Heart right ventricle (tissue), 16 donors: ENCODE results near the gene ERN1. TPM values are rescaled to one million over a fixed set of nuclear protein-coding genes. Genes with fewer than 3 reads are reported as not detected.

Source experiments
- ATAC-seq, 8 donors: fragments of 200-7000 bp; cut with Tn5 transposase; one replicate each; pipeline ENCODE4 v1.9.1; 2020; ENCODE audit warnings: mild to moderate bottlenecking in 8 of 8, moderate library complexity in 8 of 8, moderate number of reproducible peaks in 1 of 8
- DNase-seq, 2 donors: peaks; one replicate each; pipeline ENCODE4 v3.0.0-alpha.2; 2020
- H3K27ac ChIP-seq, 10 donors: fragments of 200-600 bp; sonication (generic) in 2 of 10; one replicate each; pipeline versions ENCODE4 v1.5.0 to v1.8.0; 2020 to 2022; ENCODE audit warnings: mild to moderate bottlenecking in 3 of 10
- H3K27me3 ChIP-seq, 7 donors: fragments of 200-600 bp; one replicate each; pipeline ENCODE4 v1.8.0; 2021 to 2022; ENCODE audit warnings: mild to moderate bottlenecking in 2 of 7
- H3K36me3 ChIP-seq, 9 donors: fragments of 200-600 bp; sonication (generic) in 1 of 9; one replicate each; pipeline versions ENCODE4 v1.5.0 to v1.8.0; 2020 to 2022; ENCODE audit warnings: mild to moderate bottlenecking in 2 of 9
- H3K4me1 ChIP-seq, 9 donors: fragments of 200-600 bp; sonication (generic) in 1 of 9; one replicate each; pipeline versions ENCODE4 v1.5.0 to v1.8.0; 2020 to 2022; ENCODE audit warnings: mild to moderate bottlenecking in 4 of 9
- H3K4me3 ChIP-seq, 10 donors: fragments of 200-600 bp; sonication (generic) in 2 of 10; one replicate each; pipeline versions ENCODE4 v1.5.0 to v1.8.0; 2020 to 2022; ENCODE audit warnings: mild to moderate bottlenecking in 7 of 10, moderate library complexity in 2 of 10
- H3K9me3 ChIP-seq, 11 donors: fragments of 200-600 bp in 10 of 11; sonication (generic) in 2 of 11; one replicate each; pipeline versions ENCODE4 v1.5.0 to v1.8.0; 2013 to 2022; ENCODE audit warnings: mild to moderate bottlenecking in 2 of 11, control low read depth in 1 of 11, moderate library complexity in 1 of 11
- CTCF ChIP-seq, 9 donors: fragments of 200-600 bp; sonication (generic) in 2 of 9; IDR thresholded peaks; one replicate each; pipeline versions ENCODE4 v1.5.0 to v1.8.0; 2021 to 2022; ENCODE audit warnings: antibody characterized with exemption in 9 of 9, mild to moderate bottlenecking in 5 of 9, moderate library complexity in 1 of 9
- WGBS, 2 donors: extraction: QIAGEN DNeasy Blood & Tissue Kit; methylation state at CpG; one replicate each; pipeline ENCODE4 v1.1.7; 2013; ENCODE audit warnings: inconsistent platforms in 1 of 2; 5-methylcytosine and 5-hydroxymethylcytosine counted together
- intact Hi-C, 10 donors: fragments of 100-400 bp; cut with DNase I; formaldehyde crosslinking; loops; one replicate each; pipeline versions ENCODE4 v1.11.1 to v1.14.2; 2022
- polyA plus RNA-seq, 2 donors: library from polyadenylated mRNA; stranded (reverse); fragments of 200-250 nt; gene quantifications; one replicate each; pipeline ENCODE4 v1.2.3, GENCODE V29; 2013
- total RNA-seq, 10 donors: library from RNA; stranded (reverse); fragmentation: NEBNext Ultra II Directional in 3 of 10; extraction: Animal tissue kit (Norgen Biotek cat#: 25700) in 3 of 10; gene quantifications; one replicate each; pipeline versions ENCODE4 v1.2.1 to v1.2.4, GENCODE V29; 2021 to 2023
- donor health status: Arrhythmogenic right ventricular cardiomyopathy.
- donor health status: ischemic (EF 13 %, LVEDD 7.1; RV severe dilation, severe dysfunction).
- donor health status: healthy with polysubstance abuse.
- donor health status: DM: no; HTN: yes; CAD: no.
- donor health status: DM: no; HTN: no; CAD: no.
- donor health status: ischemic (EF 25% LVEDD 6.9; RV normal size, moderate dysfunction).
- donor health status: ischemic (EF 25% LVEDD 5.7; RV mildly dilated, moderate dysfunction).
- donor health status: healthy.
- donor health status: DM: yes; HTN: yes; CAD: no.
- donor health status: Ischemic cardiomyopathy.
- donor health status: ischemic (EF 35%, LVEDD 5.7; RV mildly dilated, moderate dysfunction).
- donor health status: nonischemic (EF 11% LVEDD 7.7; RV severe dilation, severe dysfunction).
- donor health status: DM: yes; HTN: yes; CAD: no.
- donor health status: PGD.
- donor health status: ischemic (EF 29% LVEDD 5.4; RV normal size, mild dysfunction).
- donor health status: nonischemic (EF 23%, LVEDD 6.1; RV moderate dilation, normal function).

ERN1 gene
- total and polyA plus RNA-seq, 12 donors = 2.2 to 16.6 (median 7.1) TPM

GRCh38 chr17:64113006-64113405 lies 16.9 kb downstream of the ERN1 start:
- Histone ChIP-seq H3K27ac (no peak overlapping the region), H3K4me1 (peaks cover 0 to 38% (median 6%) of the 10 kb centered on the region in 9 donors), H3K27me3 (no peaks in the 10 kb centered on the region), H3K36me3 (no peaks in the 10 kb centered on the region), H3K4me3 (no peak overlapping the region), H3K9me3 (no peaks in the 10 kb centered on the region)
- no peak for ATAC-seq
- intact Hi-C loops = loop anchor here in 2 of 10 donors (5.0 to 10.0 kb wide), 2 partner anchors 48 to 66 kb away; no protein-coding TSS in a partner anchor
- 92 to 96% methylated on average over 2 of the region's 2 CpGs for WGBS, 2 donors
- TF ChIP-seq CTCF (IDR thresholded peaks at IDR 0.05) = no peak
- no peak for DNase-seq

- no peaks in the 10 kb centered on the region for H3K9me3 ChIP-seq
- no peak for TF ChIP-seq CTCF (IDR thresholded peaks at IDR 0.05)
- no peaks in the 10 kb centered on the region for H3K27me3 ChIP-seq
- ATAC-seq (no peak), DNase-seq (no peak)
- 85 to 90% methylated on average over 4 of the region's 4 CpGs for WGBS, 2 donors
- H3K27ac ChIP-seq = no peak overlapping the region
- H3K4me1 ChIP-seq = peaks cover 0 to 30% (median 0%) of the 10 kb centered on the region in 9 donors
- intact Hi-C loops = loop anchor here in 2 of 10 donors (5.0 to 10.0 kb wide), 2 partner anchors 47 to 65 kb away; no protein-coding TSS in a partner anchor
- H3K36me3 ChIP-seq = no peaks in the 10 kb centered on the region
- H3K4me3 ChIP-seq = no peak overlapping the region
These were observed 18.1 kb downstream of the ERN1 start for GRCh38 chr17:64111831-64112230.

GRCh38 chr17:64110379-64111152 lies 19.4 kb downstream of the ERN1 start:
- Histone ChIP-seq H3K36me3 (no peaks in the 10 kb centered on the region), H3K4me1 (peaks cover 0 to 28% (median 5%) of the 10 kb centered on the region in 9 donors), H3K27ac (no peak overlapping the region), H3K4me3 (no peak overlapping the region), H3K27me3 (no peaks in the 10 kb centered on the region), H3K9me3 (no peaks in the 10 kb centered on the region)
- WGBS, 2 donors = 66 to 75% methylated on average over 12 of the region's 12 CpGs
- DNase-seq = no peak
- ATAC-seq = no peak
- intact Hi-C loops = loop anchor here in 2 of 10 donors (5.0 to 10.0 kb wide), 2 partner anchors 46 to 63 kb away; no protein-coding TSS in a partner anchor
- TF ChIP-seq CTCF (IDR thresholded peaks at IDR 0.05) = no peak

- WGBS, 2 donors = 93 to 96% methylated on average over 5 of the region's 5 CpGs
- no peak for TF ChIP-seq CTCF (IDR thresholded peaks at IDR 0.05)
- ATAC-seq (no peak), DNase-seq (no peak)
- H3K4me1 ChIP-seq = peaks cover 0 to 18% (median 5%) of the 10 kb centered on the region in 9 donors
- intact Hi-C loops = no loop called here
- no peaks in the 10 kb centered on the region for H3K36me3 ChIP-seq
- H3K4me3 ChIP-seq = no peak overlapping the region
- H3K27me3 ChIP-seq = no peaks in the 10 kb centered on the region
- no peaks in the 10 kb centered on the region for H3K9me3 ChIP-seq
- H3K27ac ChIP-seq = no peak overlapping the region
These were observed 20.5 kb downstream of the ERN1 start for GRCh38 chr17:64109400-64109799.
